ENCODE data around the gene UACA.
"Not testable (repeated sequence)": the region's sequence is repeated elsewhere in the genome, so short reads cannot be mapped to it uniquely, and the experiment has no call there.

Gene UACA

DNA sequence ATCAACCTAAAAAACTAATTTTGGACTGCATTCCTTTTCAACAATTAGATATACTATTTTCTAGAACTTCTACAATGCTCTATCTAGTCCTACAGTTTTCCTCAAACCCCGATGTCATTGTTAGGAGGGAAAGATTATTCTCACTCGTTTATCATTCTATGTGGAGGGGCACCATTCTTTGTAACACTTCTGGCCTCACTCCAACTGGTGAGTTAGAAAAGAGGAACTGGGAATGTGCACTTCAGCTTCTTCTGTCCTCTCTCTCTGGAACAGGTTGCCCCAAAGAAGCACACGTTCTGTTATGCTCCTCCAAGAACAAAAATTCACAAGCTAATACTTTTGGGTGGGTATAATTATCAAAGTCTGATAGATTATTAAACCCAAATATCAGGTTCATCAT lies 137.9 kb downstream of the UACA start:
- no peak for DNase-seq (ENCODE audit: low read depth)

DNA sequence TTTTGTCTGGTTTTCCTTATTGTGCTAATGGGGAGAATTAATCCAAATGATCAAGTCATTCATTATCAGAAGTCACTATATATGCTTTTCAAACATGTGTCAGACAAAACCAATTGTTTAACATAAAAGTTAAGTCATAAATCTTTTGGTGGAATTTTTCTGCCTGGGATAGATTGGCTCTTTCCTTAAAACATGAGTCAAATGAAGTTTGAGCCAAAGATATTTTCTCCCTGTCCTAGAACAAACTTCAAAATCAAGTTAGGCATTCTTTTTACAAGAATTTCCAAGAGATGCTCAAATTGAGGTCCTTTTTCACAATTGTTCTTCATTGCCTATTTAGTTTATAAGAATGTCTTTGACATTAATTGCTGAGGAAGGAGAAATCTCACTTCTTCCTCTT lies 138.3 kb downstream of the UACA start:
- DNase-seq (ENCODE audit: low read depth), result no peak

DNA sequence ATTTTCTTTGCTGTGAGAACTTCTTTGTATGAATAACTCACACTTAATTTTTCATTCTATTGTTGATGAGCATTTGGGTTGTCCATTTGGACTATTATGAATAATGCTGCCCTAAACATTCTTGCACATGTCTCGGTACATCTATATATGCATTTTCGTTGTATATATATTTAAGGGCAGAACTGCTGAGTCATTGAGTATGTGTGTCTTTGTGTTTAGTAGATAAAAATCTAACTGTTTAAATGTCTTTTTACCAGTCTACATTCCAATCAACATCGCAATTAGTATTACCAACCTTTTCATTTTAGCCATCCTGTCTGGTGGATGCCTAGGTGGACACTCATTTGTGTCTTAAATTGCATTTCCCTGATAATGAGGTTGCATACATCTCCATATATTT lies 144.4 kb downstream of the UACA start:
- DNase-seq (ENCODE audit: low read depth), result no peak

DNA sequence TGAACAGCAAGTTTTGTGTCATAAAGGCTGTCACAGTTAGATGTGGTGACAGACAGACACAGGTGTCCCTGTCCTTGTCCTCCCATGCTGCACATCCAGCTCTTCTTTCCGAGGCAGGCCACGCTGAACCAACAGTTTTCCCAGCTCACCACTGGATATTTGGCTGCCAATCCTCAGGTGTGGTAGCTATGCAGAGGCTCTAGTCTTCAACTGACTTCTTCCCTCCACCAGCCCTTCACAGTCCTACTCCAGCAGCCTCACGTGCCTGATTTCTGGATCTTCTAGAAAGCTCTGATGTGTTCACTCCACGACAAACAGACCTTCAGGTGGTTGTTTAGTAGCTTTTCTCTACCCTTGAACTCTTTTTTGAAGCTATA lies 145.5 kb downstream of the UACA start:
- DNase-seq (ENCODE audit: low read depth), result no peak

DNA sequence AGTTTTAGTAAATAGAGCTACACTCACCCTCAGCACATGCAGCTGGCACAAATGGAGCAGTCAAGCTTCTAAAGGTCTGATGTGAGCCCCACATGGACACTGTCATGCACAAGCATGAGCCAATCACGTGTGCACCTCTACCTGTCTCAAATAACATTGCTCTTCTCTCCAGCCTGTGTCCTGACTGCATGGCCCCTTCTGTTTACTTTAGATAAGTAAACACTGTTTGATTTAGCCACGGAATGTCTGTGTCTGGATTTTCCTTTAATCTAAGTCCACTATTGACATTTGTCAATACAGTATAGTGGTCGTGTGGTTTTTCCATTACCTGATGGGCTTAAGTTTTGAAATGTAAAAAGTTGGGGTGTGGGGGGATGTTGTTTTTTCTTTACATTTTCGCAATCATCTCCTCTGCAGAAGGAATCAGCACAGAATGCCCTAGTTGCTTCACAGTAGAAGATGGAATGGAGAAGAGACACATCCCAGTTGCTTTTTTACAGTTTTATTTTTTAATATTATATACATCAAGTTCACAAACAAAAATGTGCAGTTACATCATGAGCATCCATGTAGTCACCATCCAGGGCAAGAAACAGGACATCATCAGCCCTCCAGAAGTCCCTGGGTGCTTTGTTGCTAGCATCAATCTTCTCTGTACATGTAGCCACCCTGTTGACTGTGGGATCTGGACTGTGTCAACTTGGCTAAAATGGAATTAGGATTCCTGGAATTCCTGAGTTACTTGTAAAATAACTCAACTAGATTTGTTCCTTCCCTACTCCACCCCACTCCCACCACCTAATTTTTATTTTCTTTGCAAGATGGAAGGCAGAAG lies 146.1 kb downstream of the UACA start:
- no peak for DNase-seq (ENCODE audit: low read depth)

DNA sequence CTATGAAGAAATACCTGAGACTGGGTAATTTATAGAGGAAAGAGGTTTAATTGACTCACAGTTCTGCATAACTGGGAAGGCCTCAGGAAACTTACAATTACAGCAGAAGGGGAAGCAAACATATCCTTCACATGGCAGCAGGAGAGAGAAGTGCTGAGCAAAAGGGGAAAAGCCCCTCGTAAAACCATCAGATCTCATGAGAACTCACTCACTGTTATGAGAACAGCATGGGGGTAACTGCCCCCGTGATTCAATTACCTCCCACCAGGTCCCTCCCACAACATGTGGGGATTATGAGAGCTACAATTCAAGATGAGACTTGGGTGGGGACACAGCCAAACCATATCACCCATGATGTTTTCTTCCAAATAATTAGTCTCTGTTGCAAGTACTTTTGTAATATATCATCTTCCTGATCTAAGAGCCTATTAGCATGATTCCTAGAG lies 147.0 kb downstream of the UACA start:
- DNase-seq (ENCODE audit: low read depth), result not testable (repeated sequence)

DNA sequence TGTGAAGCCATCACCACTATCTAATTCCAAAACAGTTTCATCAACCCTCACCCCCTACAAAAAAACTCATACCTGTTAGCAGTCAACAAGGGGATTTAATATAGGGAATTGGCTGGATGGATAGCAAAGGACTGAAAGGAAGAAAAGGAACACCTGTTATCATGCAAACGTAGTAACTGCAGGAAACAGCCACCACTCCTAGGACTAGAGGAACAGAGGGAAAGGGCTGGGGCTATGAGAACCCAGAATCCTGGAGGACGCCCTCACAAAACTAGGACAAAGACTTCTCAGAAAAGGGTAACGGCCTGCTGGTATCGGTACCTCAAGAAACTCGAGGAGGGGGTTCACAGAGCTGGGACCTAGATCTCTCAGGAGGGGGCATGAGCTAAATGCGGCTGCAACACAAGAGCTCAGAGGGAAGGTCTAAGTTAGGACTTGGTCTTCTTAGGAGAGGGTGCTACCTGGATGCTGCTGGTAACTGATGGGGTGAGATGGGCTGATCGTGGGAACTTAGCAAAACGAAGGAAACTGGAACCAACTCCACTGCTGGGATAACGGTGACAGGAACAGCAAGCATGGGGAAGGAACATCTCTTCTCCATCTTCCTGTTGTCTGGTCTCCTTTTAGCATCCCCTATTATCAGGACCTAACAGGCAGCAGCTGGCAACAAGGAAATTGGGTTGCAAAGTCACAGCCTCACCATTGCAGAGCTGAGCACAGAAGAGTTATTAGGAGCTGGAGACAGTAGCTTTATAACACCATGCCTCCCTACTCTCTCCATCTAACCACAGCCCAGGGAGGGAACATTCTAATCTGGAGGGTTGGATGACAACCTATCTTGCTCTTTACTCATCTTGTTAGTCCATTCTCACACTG lies 147.7 kb downstream of the UACA start:
- no peak for DNase-seq (ENCODE audit: low read depth)

DNA sequence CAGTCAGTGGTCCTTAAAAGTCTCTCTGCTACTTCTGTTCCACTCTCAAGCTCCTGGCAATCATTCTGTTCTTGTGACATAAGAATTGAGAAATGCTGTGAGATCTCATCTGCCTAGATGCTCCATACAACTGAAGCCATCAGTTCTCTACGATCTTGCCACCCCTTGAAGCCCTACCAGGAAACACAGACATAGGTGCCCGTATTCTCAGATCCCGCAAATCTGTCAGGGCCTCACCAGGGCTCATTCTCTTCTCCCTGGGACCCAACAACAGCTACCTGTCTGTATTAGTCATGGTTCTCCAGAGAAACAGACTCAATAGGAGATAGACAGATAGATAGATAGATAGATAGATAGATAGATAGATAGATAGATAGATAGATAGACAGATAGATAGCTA lies 149.1 kb downstream of the UACA start:
- DNase-seq (ENCODE audit: low read depth), result no peak

DNA sequence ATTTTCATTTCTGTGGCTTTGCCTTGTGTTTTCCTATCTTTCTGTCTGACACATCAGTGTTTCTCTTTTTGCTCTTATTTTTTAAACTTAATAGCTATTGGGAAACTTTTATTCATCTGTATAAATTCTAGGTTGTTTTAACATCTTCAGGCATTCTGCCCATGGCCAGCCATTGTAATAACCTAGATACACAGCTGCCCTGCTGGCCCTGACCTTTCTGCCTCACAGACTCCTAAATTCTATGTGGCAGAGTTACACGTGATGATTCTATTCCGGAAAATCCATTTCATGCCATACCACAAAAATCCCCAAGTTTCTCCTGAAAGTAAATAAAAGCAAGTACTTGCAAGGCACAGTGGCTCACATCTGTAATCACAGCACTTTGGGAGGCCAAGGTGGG lies 150.1 kb downstream of the UACA start:
- DNase-seq (ENCODE audit: low read depth), result no peak

DNA sequence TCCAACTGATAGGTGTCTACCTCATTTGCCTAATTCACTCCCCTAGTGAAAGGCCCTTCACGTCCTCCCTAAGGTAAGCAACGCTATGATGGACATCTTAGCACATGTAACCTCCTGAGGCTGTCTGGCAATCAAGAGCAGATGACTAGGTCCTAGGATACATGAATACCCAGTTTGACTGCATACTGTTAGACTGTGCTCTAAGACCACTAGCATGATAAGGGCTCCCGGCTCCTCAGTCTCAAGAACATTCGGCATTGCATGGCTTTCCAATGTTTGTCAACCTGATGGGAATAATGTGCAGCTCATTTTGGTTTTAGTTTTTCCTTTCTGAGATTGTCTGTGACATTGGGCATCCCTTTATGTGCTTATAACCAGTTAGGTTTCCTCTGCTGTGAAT lies 152.1 kb downstream of the UACA start:
- DNase-seq (ENCODE audit: low read depth), result no peak

DNA sequence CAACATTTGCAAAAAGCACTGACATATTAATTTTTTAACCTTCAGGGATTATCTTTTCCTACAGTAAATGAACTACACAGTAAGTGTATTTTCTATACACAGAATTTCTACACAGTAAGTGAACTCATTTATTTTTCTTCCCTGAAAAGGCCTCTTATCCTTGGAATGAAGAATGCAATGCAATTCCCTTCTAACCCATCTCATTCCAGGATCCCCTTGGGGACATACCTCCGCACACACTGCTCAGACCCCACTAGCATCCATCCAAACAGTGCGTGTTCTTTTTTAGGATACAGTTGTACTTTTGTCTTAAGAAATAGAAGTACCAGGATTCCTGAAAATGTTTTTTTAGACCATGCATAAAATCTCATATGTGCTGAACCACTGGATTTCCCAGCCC lies 152.8 kb downstream of the UACA start:
- DNase-seq (ENCODE audit: low read depth), result no peak

DNA sequence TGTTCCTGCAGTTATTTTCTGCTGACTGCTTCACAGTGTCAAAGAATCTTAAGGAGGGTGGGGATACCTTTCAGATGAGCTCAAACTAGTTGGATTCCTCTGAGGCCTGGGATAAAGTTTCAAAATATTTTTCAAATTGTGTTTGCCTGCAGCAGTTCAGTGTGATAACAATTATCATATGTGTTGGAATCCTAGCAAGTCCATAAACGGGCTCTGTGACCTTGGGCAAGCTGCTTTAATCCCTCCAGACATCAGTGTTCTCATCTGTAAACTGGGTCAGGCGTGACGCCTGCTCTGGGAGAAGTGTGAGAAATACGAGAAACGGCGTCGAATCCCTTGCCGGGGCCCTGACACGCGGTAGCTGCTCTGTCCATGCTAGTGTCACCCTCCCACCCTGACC lies 153.5 kb downstream of the UACA start:
- DNase-seq (ENCODE audit: low read depth), result no peak

DNA sequence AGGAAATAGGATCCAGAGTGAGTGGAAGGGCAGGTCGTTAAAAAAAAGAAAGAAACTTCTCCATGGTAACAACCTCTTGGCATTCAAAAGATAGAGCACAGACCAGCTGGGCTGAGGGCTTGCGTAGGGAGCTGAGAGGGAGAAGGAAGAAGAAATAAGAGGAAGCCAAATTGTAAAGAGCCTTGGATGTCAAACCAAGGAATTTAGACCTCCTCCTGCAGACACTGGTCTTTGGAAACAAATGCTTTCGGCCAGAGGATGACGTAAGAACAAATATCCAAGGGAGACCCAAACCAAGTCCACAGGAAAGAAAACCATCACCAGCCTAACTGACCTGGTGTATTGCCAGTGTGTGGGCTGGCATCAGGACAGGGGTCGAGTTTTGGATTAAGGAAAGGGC lies 155.2 kb downstream of the UACA start:
- no peak for DNase-seq (ENCODE audit: low read depth)

DNA sequence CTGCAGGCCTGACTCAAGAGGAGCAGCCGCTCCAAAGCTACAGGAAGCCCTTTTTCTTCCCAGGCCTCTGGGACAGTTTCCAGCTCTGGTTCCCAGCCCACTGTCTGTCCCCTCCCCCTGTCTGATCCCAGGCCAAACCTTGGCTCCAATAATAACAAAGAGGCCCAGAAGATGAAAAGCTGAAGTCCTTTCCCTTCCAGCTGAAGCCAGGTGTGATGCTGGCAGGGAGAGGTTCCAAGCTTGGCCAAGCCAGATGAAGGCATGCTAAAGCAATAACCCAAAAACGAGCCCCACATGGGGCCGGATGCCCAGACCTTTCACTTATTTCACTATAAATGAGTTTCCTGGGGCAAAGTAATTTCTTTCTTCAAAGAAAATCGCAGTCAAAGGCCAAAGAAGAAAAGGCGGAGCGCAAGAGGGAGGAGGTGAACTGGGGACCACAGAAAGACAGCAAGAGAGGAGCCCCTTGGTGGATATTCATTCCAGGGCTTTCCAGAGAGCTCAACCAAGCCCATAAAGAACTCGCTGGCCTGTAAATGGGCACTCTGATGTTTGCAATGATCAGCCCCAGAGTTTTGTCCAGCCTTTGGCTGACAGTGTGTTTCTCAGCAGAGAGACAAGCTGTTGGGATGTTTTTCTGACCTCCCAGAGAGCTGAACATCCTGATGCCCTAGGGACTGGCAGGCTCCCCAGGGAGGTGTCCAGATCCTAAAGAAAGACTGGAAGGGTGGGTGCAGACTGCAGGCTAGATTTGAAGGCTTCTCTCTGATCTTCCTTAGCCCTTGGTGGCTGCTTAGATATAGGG lies 157.6 kb downstream of the UACA start:
- DNase-seq (ENCODE audit: low read depth), result no peak

DNA sequence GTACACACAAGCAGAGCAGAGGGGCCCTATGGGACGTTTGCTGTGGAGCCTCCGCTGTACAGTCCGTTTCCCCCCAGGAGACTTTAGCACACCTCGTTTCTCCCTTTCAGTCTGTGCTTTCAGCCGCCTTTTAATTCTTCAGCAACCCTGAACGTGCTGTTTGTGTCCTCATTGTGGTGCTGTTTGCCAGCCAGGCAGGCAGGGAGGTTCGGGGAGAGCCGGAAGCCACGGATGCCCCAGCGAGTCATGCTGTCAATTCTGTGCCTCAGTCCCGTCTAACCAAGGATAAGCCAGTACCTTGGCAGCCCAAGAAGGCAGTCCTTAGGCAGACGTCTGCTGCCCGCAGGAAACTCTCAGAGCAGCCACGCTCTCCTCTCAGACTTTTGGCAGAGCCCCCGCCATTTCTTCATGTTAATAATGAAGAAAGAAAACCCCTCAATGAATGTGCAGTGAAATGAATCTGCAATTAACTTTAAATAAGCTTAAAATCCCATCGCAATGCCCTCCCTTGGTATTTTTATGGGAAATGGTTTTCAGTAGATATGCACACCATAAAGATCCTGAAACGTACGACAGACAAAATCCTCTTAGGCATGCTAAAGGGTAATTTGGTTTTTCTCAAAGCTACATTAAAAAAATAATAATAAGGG lies 158.6 kb downstream of the UACA start:
- DNase-seq (ENCODE audit: low read depth), result no peak

All from activated T-helper 9 cell treated with anti-CD3 and anti-CD28 coated beads, Interleukin-2, amount 50 U/mL, for 16 hours (primary cell).